Astrocyte (in vitro differentiated cells and primary cell): Measurements from ENCODE around the gene ESRRB. TPM values are rescaled to one million over a fixed set of nuclear protein-coding genes. Genes with fewer than 3 reads are reported as not detected.

Experiments used
- DNase-seq: peaks from one replicate; pipeline ENCODE4 v3.0.0-alpha.2; 2010; ENCODE audit warnings: low read depth
- FAIRE-seq: peaks from 2 replicates; lab custom pipeline; 2011; peaks lifted over from hg19 to GRCh38; lab: Jason Lieb, UNC
- H2AFZ ChIP-seq: 2 replicates; pipeline ENCODE4 v1.6.0; 2012; ENCODE audit warnings: low read depth, low read length, inconsistent platforms
- H3K27ac ChIP-seq: 2 replicates; pipeline ENCODE4 v1.5.1; 2011; ENCODE audit warnings: low read depth, low read length, inconsistent platforms
- H3K27me3 ChIP-seq: 2 replicates; pipeline ENCODE4 v1.6.0; 2011; ENCODE audit warnings: low read length, inconsistent platforms; ENCODE audit not compliant: insufficient read depth
- H3K36me3 ChIP-seq: 2 replicates; pipeline ENCODE4 v1.5.1; 2011; ENCODE audit warnings: low read length, inconsistent platforms; ENCODE audit not compliant: insufficient read depth
- H3K4me1 ChIP-seq: 2 replicates; pipeline ENCODE4 v1.5.1; 2011; ENCODE audit warnings: low read length, inconsistent platforms; ENCODE audit not compliant: insufficient read depth
- H3K4me2 ChIP-seq: 2 replicates; pipeline ENCODE4 v1.6.0; 2012; ENCODE audit warnings: low read length, inconsistent platforms
- H3K4me3 ChIP-seq: 2 replicates; pipeline ENCODE4 v1.5.1; 2011; ENCODE audit warnings: low read depth, mild to moderate bottlenecking, low read length, inconsistent platforms; ENCODE audit not compliant: insufficient read depth
- H3K79me2 ChIP-seq: 2 replicates; pipeline ENCODE4 v1.6.0; 2012; ENCODE audit warnings: mild to moderate bottlenecking, low read length, inconsistent platforms; ENCODE audit not compliant: insufficient read depth
- H3K9ac ChIP-seq: 2 replicates; pipeline ENCODE4 v1.6.0; 2012; ENCODE audit warnings: mild to moderate bottlenecking, low read length, inconsistent platforms
- H3K9me3 ChIP-seq: 2 replicates; pipeline ENCODE4 v1.5.1; 2012; ENCODE audit warnings: low read depth, mild to moderate bottlenecking, low read length, inconsistent platforms; ENCODE audit not compliant: insufficient read depth
- H4K20me1 ChIP-seq: 2 replicates; pipeline ENCODE4 v1.6.0; 2012; ENCODE audit warnings: low read length, inconsistent platforms; ENCODE audit not compliant: insufficient read depth
- H3K27ac Mint-ChIP-seq: one replicate; pipeline ENCODE4 v1.8.0; 2021; ENCODE audit warnings: mild to moderate bottlenecking, mixed read lengths; ENCODE audit not compliant: unreplicated experiment
- H3K27me3 Mint-ChIP-seq: one replicate; pipeline ENCODE4 v1.8.0; 2021; ENCODE audit warnings: low read depth, mixed read lengths; ENCODE audit not compliant: unreplicated experiment
- H3K36me3 Mint-ChIP-seq: one replicate; pipeline ENCODE4 v1.8.0; 2021; ENCODE audit warnings: low read depth, mixed read lengths; ENCODE audit not compliant: unreplicated experiment
- H3K4me1 Mint-ChIP-seq: one replicate; pipeline ENCODE4 v1.8.0; 2021; ENCODE audit warnings: low read depth, mixed read lengths; ENCODE audit not compliant: unreplicated experiment
- H3K4me3 Mint-ChIP-seq: one replicate; pipeline ENCODE4 v1.8.0; 2021; ENCODE audit warnings: mild to moderate bottlenecking, moderate library complexity, mixed read lengths; ENCODE audit not compliant: unreplicated experiment
- H3K9me3 Mint-ChIP-seq: one replicate; pipeline ENCODE4 v1.8.0; 2021; ENCODE audit warnings: mild to moderate bottlenecking, mixed read lengths; ENCODE audit not compliant: unreplicated experiment
- CTCF ChIP-seq: IDR thresholded peaks from 2 replicates; pipeline ENCODE4 v1.5.1; 2011; ENCODE audit warnings: low read depth, mild to moderate bottlenecking, inconsistent platforms, low read length, moderate library complexity; ENCODE audit not compliant: insufficient read depth
- EZH2 ChIP-seq: IDR thresholded peaks from 2 replicates; pipeline ENCODE4 v1.6.1; 2012; ENCODE audit warnings: mild to moderate bottlenecking, low read length, inconsistent platforms; ENCODE audit not compliant: insufficient read depth
- total RNA-seq: library from RNA; stranded (reverse); gene quantifications from 2 replicates; pipeline ENCODE4 v1.2.1, GENCODE V29; 2021

Gene ESRRB
- total RNA-seq, 1 donor from 2014 or later, result not detected

- Mint-ChIP-seq H3K9me3 (no peaks in the 10 kb centered on the region), H3K27me3 (peaks cover 63% of the 10 kb centered on the region), H3K27ac (no peak overlapping the region), H3K4me1 (no peaks in the 10 kb centered on the region), H3K36me3 (no peaks in the 10 kb centered on the region), H3K4me3 (no peak overlapping the region)
- Histone ChIP-seq H3K36me3 (no peaks in the 10 kb centered on the region), H3K4me3 (no peak overlapping the region), H4K20me1 (no peaks in the 10 kb centered on the region), H3K9me3 (no peaks in the 10 kb centered on the region), H3K27me3 (peaks cover 8% of the 10 kb centered on the region), H3K79me2 (no peaks in the 10 kb centered on the region), H3K4me2 (no peak overlapping the region), H3K27ac (no peak overlapping the region), H3K4me1 (peaks cover 6% of the 10 kb centered on the region), H2AFZ (no peak overlapping the region), H3K9ac (no peak overlapping the region)
- TF ChIP-seq CTCF, result no peak
- no peak for TF ChIP-seq EZH2
- DNase-seq (no peak), FAIRE-seq (no peak)
Measured at GRCh38 chr14:76354310-76354709, 21.6 kb upstream of the ESRRB start.

GRCh38 chr14:76355771-76356170 lies 20.2 kb upstream of the ESRRB start:
- no peak overlapping the region for H3K9ac ChIP-seq
- no peaks in the 10 kb centered on the region for H3K36me3 Mint-ChIP-seq
- no peak overlapping the region for H3K4me3 Mint-ChIP-seq
- no peak overlapping the region for H3K4me3 ChIP-seq
- H3K9me3 ChIP-seq, result no peaks in the 10 kb centered on the region
- TF ChIP-seq CTCF, result no peak
- TF ChIP-seq EZH2, result no peak
- H3K27ac ChIP-seq, result no peak overlapping the region
- H3K4me1 Mint-ChIP-seq, result no peaks in the 10 kb centered on the region
- H3K9me3 Mint-ChIP-seq, result no peaks in the 10 kb centered on the region
- H3K27me3 ChIP-seq, result peaks cover 8% of the 10 kb centered on the region
- H3K27me3 Mint-ChIP-seq, result peaks cover 74% of the 10 kb centered on the region
- FAIRE-seq (no peak), DNase-seq (no peak)
- H4K20me1 ChIP-seq, result no peaks in the 10 kb centered on the region
- no peaks in the 10 kb centered on the region for H3K36me3 ChIP-seq
- H3K27ac Mint-ChIP-seq, result no peak overlapping the region
- no peaks in the 10 kb centered on the region for H3K79me2 ChIP-seq
- peaks cover 6% of the 10 kb centered on the region for H3K4me1 ChIP-seq
- H3K4me2 ChIP-seq, result no peak overlapping the region
- no peak overlapping the region for H2AFZ ChIP-seq

GRCh38 chr14:76371066-76371465 lies 4.9 kb upstream of the ESRRB start:
- no peaks in the 10 kb centered on the region for H3K9me3 ChIP-seq
- no peaks in the 10 kb centered on the region for H4K20me1 ChIP-seq
- Mint-ChIP-seq H3K27me3 (peaks cover 75% of the 10 kb centered on the region), H3K4me1 (no peaks in the 10 kb centered on the region), H3K9me3 (no peaks in the 10 kb centered on the region), H3K4me3 (no peak overlapping the region), H3K36me3 (no peaks in the 10 kb centered on the region), H3K27ac (no peak overlapping the region)
- no peak overlapping the region for H3K4me2 ChIP-seq
- H3K4me3 ChIP-seq, result no peak overlapping the region
- FAIRE-seq, result no peak
- TF ChIP-seq CTCF (no peak), EZH2 (no peak)
- no peak for DNase-seq
- H3K79me2 ChIP-seq, result no peaks in the 10 kb centered on the region
- H3K27ac ChIP-seq, result no peak overlapping the region
- peaks cover 14% of the 10 kb centered on the region for H3K27me3 ChIP-seq
- no peak overlapping the region for H3K9ac ChIP-seq
- H2AFZ ChIP-seq, result no peak overlapping the region
- no peaks in the 10 kb centered on the region for H3K36me3 ChIP-seq
- H3K4me1 ChIP-seq, result peaks cover under 1% of the 10 kb centered on the region
